GM21381 (cell line): ENCODE data around the gene KIF6.
"Not testable (repeated sequence)": the region's sequence is repeated elsewhere in the genome, so short reads cannot be mapped to it uniquely, and the experiment has no call there.

Experiments
- ATAC-seq: cut with Tn5 transposase; IDR thresholded peaks from one replicate; pipeline ENCODE4 v1.9.1; 2021; ENCODE audit warnings: mild to moderate bottlenecking, moderate library complexity; ENCODE audit not compliant: unreplicated experiment

The KIF6 gene

GRCh38 chr6:39723350-39723749 lies 1.9 kb downstream of the KIF6 start:
- not testable (repeated sequence) for ATAC-seq

- ATAC-seq = no peak
These were observed 10.4 kb downstream of the KIF6 start for GRCh38 chr6:39714802-39715201.

- ATAC-seq = no peak
These were observed 17.1 kb downstream of the KIF6 start for GRCh38 chr6:39707962-39708683.

- ATAC-seq = no peak
These were observed 18.3 kb downstream of the KIF6 start for GRCh38 chr6:39706819-39707335.

GRCh38 chr6:39702265-39702664 lies 22.9 kb downstream of the KIF6 start:
- no peak for ATAC-seq

- ATAC-seq = no peak
These were observed 24.8 kb downstream of the KIF6 start for GRCh38 chr6:39700362-39700761.

GRCh38 chr6:39698789-39699188 lies 26.4 kb downstream of the KIF6 start:
- ATAC-seq = no peak

- ATAC-seq = no peak
These were observed 28.0 kb downstream of the KIF6 start for GRCh38 chr6:39696986-39697788.

- ATAC-seq = no peak
These were observed 29.8 kb downstream of the KIF6 start for GRCh38 chr6:39695447-39695846.

GRCh38 chr6:39693206-39693605 lies 32.0 kb downstream of the KIF6 start:
- ATAC-seq = no peak

- no peak for ATAC-seq
These were observed 36.7 kb downstream of the KIF6 start for GRCh38 chr6:39688494-39688893.

GRCh38 chr6:39686976-39687375 lies 38.2 kb downstream of the KIF6 start:
- no peak for ATAC-seq

GRCh38 chr6:39685938-39686337 lies 39.3 kb downstream of the KIF6 start:
- no peak for ATAC-seq

GRCh38 chr6:39685489-39685826 lies 39.8 kb downstream of the KIF6 start:
- no peak for ATAC-seq

GRCh38 chr6:39684790-39685488 lies 40.3 kb downstream of the KIF6 start:
- ATAC-seq = no peak

GRCh38 chr6:39681674-39682121 lies 43.5 kb downstream of the KIF6 start:
- no peak for ATAC-seq

- no peak for ATAC-seq
These were observed 46.3 kb downstream of the KIF6 start for GRCh38 chr6:39678914-39679313.

GRCh38 chr6:39677318-39677717 lies 47.9 kb downstream of the KIF6 start:
- not testable (repeated sequence) for ATAC-seq

GRCh38 chr6:39670519-39670918 lies 54.7 kb downstream of the KIF6 start:
- ATAC-seq = no peak

- no peak for ATAC-seq
These were observed 55.2 kb downstream of the KIF6 start for GRCh38 chr6:39669973-39670342.

- ATAC-seq = no peak
These were observed 55.8 kb downstream of the KIF6 start for GRCh38 chr6:39669207-39669972.
